ENCODE data around the gene SCMH1.
"Not testable (repeated sequence)": the region's sequence is repeated elsewhere in the genome, so short reads cannot be mapped to it uniquely, and the experiment has no call there.

Gene SCMH1

GRCh38 chr1:41144285-41144684 is 97.8 kb downstream of the SCMH1 start:
- no peak for DNase-seq

- DNase-seq = no peak
Observed at GRCh38 chr1:41138549-41138948, 103.6 kb downstream of the SCMH1 start.

GRCh38 chr1:41135196-41135947 is 106.7 kb downstream of the SCMH1 start:
- no peak for DNase-seq

GRCh38 chr1:41134325-41134724 is 107.8 kb downstream of the SCMH1 start:
- DNase-seq = not testable (repeated sequence)

- DNase-seq = no peak
Observed at GRCh38 chr1:41122851-41123518, 119.1 kb downstream of the SCMH1 start.

GRCh38 chr1:41122148-41122547 is 120.0 kb downstream of the SCMH1 start:
- no peak for DNase-seq

- DNase-seq = no peak
Observed at GRCh38 chr1:41118645-41119044, 123.5 kb downstream of the SCMH1 start.

- DNase-seq = not testable (repeated sequence)
Observed at GRCh38 chr1:41117241-41117640, 124.9 kb downstream of the SCMH1 start.

GRCh38 chr1:41110736-41111135 is 131.4 kb downstream of the SCMH1 start:
- DNase-seq = no peak

- no peak for DNase-seq
Observed at GRCh38 chr1:41110286-41110685, 131.8 kb downstream of the SCMH1 start.

GRCh38 chr1:41109310-41110197 is 132.6 kb downstream of the SCMH1 start:
- no peak for DNase-seq

- no peak for DNase-seq
Observed at GRCh38 chr1:41108696-41109275, 133.3 kb downstream of the SCMH1 start.

- DNase-seq = no peak
Observed at GRCh38 chr1:41103766-41104165, 138.3 kb downstream of the SCMH1 start.

GRCh38 chr1:41102653-41103052 is 139.5 kb downstream of the SCMH1 start:
- DNase-seq = no peak

- no peak for DNase-seq
Observed at GRCh38 chr1:41101950-41102607, 140.0 kb downstream of the SCMH1 start.

GRCh38 chr1:41101076-41101475 is 141.0 kb downstream of the SCMH1 start:
- no peak for DNase-seq

- no peak for DNase-seq
Observed at GRCh38 chr1:41100170-41100569, 141.9 kb downstream of the SCMH1 start.

GRCh38 chr1:41098730-41099460 is 143.2 kb downstream of the SCMH1 start:
- no peak for DNase-seq

GRCh38 chr1:41097105-41097504 is 145.0 kb downstream of the SCMH1 start:
- DNase-seq = no peak

GRCh38 chr1:41093826-41094225 is 148.3 kb downstream of the SCMH1 start:
- DNase-seq = no peak

- DNase-seq = no peak
Observed at GRCh38 chr1:41086921-41087320, 155.2 kb downstream of the SCMH1 start.

- DNase-seq = no peak
Observed at GRCh38 chr1:41078616-41079015, 163.5 kb downstream of the SCMH1 start.

All from stimulated activated CD4-positive, alpha-beta T cell treated with anti-CD3 and anti-CD28 coated beads, Interleukin-2, amount 100 ng/mL, for 24 hours (primary cell).